Measurements from ENCODE around the gene UCKL1.

GRCh38 chr20:64001607-64002011, 45.4 kb upstream of the UCKL1 start:
- TF ChIP-seq CTCF (IDR thresholded peaks at IDR 0.05) (no peak), POLR2AphosphoS5 (IDR thresholded peaks at IDR 0.05) (no peak), POLR2A (IDR thresholded peaks at IDR 0.05) (no peak)
